ENCODE measurements around the gene NIPAL3.
"Not testable (repeated sequence)": the region's sequence is repeated elsewhere in the genome, so short reads cannot be mapped to it uniquely, and the experiment has no call there.

The NIPAL3 gene

DNA sequence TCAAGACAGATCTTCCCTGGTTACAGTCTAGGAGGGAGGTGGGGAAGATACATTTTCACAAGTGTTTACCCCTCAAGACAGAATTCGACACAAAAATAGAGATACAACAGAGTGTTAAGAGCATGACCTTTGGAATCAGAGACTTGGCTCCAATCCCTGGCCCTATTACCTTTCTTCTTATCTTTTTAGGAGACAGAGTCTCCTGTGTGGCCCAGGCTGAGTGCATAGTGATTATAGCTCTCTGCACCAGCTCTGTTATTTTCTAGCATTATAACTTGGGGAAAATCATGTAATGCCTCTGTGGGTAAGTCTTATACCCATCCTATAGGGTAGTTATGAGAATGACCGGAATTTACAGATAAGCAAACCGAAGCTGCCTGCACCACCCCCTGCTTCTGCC lies 9.8 kb downstream of the NIPAL3 start:
- no peak for DNase-seq

DNA sequence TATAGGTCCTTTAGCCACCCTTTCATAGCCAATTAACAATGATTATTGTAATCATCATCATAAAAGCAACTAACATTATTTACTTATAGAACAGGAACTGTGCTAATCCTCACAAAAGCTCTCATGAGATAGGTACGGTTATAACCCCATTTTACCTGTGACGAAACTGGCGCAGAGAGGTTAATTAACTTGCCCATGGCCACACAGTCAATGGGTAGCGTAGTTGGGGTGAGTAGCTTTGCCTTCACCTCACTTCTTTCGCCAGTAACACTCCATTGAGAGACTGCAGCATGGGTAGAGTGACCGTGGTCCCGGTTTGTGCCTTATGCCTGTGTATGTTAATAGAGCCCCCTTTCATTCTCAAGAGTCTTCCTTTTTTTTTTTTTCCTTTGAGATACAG lies 10.3 kb downstream of the NIPAL3 start:
- DNase-seq = no peak

DNA sequence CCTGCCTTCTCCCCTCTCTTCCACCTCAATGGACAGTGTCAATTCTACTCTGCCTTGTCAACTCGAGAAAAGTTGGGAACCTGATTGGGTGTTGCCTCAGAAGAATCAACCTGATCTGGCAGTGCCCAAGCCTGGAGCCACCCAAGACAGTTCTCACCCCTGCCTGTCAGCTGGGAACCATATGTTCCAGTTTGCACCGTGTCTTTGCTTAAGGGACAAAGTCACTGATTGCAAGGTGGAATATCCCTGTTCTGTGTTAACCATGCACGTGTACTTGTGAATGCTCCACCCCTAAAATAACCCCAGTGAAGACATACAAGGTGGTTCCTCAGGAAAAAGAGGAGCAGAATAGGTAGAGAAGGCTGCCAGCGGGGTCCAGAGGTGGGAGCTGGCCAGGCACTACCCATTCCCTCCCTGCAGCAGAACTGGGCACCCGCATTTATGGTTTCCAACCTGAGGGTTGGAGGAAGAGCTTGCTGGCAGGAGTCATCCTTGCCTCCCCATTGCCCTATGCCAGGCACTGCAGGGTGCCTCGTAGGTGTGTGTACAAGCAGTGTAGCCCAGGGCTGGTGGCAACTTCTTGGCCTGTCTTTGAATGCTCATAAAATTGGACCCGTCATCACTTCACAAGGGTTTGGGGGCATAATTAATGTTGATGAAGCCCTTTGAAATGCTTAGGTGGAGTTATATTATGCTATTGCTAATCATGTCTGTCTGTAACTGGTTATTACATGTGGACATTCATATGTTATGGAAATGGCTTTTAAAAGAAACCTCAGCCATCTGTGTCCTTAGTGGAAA lies 11.3 kb downstream of the NIPAL3 start:
- no peak for DNase-seq

DNA sequence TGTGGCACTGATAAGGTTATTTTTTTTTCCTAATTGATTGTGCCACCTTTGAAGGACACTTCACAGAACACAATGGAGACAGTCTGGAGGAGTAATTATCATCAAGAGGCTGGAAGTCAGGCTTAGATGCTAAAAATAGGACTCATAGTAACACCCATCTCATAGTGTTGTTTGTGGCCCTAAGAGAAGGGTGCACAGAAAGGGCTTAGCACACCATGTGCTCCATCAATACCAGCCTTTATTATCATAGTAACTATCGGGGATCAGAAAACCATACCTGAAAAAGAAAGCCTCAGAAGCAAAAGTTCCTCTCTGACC lies 11.9 kb downstream of the NIPAL3 start:
- DNase-seq = no peak

DNA sequence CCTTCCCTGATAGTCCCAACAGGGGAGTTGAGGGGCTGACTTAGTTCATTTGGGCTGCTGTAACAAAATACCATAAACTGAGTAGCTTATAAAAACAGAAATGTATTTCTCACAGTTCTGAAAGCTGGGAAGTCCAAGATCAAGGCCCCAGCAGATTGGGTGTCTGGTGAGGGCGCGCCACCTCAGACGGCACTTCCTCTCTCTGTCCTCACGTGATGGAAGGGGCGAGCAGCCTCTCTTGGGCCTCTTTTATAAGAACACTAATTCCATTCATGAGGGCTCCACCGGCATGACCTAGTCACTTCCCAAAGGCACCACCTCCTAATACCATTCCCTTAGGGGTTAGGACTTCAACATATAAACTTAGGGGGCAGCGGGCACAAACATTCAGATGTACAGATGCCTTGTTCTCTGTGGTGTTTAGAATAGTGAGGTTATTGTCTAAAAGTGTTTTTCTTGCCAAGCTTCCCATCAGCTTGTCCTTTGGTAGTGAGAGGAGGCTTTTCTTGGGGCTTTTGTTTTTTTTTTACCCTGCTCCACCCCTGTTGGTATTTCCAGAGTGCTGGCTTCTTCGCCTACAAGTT lies 20.3 kb downstream of the NIPAL3 start:
- DNase-seq = no peak

DNA sequence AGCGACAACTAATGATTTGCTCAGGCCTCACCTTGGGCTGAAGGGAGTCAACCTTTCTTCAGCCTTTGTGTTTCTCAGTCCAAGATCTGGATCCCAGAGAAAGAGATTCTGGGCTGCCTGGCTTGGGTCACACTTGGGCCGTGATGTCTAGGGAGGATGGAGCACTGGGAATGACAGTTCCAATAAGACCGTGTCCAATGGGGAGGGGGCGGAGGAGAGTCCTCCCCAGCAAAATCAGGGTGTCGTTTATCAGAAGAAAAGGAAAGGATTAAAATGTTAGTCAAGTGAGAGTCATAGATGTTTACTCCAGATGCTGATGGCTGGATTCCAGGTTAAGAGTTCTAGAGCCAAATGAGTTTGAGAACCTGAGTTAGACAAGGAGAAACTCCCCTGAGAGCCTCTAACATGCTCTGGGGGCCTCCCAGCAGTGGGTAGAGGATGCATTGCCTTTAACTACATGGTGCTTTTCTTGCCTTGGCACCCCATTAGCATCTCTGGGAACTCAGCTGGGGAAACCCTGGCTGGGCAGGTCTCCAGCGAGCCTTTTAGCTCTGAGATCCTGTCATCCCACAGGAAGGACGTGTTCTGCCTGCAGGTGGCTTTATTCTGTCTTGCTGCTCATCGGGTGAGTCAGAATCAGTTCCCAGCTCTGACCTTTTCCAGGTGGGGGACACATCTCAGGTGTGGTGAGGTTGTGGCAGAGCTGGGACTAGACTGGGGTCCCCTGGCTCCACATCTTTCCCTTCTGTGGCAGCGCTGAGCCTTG lies 22.2 kb downstream of the NIPAL3 start:
- DNase-seq = no peak

DNA sequence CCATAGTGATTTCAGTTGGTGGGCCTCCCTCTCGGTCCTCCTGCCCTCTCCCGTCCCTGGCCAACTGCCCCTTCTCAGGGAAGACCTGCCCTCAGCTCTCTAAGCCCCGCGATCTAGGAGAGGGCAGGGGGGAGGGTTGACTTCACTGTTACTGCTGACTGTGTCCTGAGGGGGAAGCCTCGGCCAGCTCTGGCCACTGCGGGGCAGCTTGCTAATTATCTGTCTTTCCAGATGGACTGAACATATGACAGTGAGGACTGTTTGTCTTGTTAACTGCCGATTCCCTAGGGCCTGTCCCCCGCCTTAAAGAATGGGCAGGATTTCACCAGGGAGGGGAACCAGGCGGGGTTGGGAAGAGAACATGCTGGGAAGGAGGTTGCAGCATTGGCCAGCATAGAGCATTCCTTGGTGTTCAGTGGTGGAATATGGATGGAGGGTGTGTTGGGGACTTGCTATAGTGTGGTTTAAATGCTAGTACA lies 22.9 kb downstream of the NIPAL3 start:
- no peak for DNase-seq

DNA sequence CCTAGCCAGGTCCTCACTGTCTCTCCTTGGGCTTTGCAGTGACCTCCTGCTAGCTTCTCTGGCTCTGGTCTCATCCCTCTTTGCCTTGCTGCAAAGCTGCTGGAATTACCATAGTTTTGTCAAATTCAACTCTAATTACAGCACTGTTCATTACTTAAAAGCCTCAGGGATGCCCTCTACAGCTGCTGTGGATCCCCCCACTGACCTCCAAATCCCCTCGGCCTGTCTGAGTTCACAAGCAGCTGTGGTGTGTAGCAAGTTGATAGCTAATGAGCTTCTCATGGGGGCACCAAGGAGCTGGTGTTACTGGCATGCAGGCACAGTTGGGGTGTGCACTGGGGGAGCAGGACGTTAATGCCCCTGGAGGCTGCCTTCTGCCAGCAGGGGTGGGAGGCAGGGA lies 24.8 kb downstream of the NIPAL3 start:
- no peak for DNase-seq

DNA sequence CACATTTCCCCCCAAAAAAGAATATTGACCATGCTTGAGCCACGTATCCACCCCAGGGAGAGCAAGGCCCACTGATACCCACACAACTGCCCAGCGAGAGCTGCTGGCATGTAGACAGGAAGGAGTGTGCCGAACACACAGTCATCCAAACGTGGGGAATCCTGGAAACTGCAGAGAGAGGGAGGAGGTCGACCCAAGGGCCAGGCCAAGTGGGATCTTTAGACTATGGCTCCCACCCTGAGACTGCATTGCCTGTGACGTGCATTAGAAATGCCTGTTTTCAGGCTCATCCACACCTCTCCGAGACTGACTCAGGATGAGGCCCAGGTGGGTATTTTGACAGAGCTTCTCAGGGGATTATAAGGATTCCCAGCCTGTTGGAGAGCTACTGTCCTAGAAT lies 25.9 kb downstream of the NIPAL3 start:
- no peak for DNase-seq

DNA sequence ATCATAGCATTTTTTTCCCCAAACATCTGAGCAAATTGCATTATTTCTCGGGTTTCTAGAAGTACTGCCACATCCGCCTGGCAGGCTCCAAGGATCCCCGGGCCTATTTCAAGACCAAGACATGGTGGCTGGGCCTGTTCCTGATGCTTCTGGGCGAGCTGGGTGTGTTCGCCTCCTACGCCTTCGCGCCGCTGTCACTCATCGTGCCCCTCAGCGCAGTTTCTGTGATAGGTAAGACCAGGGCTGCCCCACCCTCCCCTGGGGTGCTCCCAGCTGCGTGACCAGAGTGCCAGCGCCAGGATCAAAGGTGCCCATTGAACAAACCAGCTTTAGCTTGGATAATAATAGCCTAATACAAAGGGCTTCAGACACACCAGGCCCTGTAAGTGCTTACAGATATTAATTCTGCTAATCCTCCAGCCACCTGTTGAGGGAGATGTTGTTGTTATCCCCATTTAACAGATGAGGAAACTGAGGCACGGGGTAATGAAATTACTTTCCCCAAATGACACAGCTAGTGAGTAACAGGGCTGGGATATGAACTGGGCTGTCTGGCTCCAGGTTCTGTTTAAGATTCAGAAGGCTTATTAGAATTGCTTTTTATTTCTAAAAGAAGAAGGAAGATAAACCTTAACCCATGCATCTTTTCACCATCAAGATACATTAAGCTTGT lies 26.5 kb downstream of the NIPAL3 start:
- no peak for DNase-seq

DNA sequence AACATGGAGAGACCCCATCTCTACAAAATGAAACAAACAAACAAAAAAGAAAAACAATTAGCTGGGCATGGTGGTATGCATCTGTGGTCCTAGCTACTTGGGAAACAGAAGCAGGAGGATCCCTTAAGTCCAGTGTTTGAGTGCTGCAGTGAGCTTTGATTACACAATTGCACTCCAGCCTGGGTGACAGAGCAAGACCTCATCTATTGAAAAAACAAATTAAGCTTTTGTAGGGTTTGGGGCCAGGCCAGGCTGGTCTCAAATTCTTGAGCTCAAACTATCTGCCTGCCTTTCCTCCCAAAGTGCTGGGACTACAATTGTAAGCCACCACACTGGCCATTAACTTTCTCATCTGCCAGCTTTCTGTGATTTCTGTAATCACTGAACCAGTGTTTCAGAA lies 27.2 kb downstream of the NIPAL3 start:
- DNase-seq = no peak

DNA sequence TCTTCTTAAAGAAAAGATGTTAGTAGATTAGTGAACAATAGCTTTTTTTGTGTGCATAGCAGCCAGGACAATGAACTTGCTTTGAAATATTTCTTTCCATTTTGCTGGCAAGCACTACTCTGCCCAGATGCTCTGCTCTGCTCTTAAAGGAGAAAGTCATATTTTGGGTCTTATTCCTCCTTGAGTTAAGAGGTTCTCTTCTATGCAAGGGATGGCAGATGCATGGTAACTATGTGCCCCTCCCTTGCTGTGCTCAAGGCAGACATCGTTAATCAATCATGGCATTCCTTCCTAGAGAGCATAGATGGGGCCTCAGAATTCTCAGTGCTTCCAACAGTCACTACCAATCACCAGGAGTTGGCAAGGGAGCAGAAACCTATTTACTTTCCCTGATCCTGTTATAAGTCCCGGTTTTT lies 27.6 kb downstream of the NIPAL3 start:
- no peak for DNase-seq

DNA sequence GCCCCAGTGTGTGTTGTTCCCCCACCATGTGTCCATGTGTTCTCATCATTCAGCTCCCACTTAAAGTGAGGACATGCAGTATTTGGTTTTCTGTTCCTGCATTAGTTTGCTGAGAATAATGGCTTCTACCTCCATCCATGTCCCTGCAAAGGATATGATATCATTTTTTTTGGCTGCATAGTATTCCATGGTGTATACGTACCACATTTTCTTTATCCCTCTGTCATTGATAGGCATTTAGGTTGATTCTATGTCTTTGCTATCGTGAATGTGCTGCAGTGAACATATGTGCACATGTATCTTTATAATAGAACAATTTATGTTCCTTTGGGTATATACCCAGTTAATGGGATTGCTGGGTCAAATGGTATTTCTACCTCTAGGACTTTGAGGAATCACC lies 30.8 kb downstream of the NIPAL3 start:
- not testable (repeated sequence) for DNase-seq

DNA sequence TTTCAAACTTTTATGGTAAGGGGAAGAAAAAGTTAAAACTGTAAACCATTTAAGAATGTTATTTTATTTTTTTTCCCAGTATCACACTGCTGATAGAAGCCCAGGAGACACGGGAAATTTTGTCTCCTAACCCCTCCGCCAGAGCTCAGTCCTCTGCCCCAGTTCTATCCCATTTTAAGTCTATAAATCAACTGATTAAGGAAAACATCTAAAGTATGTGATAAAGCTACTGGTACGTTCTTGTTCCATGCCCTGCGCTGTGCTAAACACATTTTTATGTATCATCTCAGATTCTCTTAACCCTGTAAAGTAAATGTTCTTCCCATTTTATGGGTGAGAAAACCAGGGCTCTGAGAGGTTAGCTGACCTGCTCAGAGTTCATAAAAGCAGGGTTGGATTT lies 34.7 kb downstream of the NIPAL3 start:
- no peak for DNase-seq

DNA sequence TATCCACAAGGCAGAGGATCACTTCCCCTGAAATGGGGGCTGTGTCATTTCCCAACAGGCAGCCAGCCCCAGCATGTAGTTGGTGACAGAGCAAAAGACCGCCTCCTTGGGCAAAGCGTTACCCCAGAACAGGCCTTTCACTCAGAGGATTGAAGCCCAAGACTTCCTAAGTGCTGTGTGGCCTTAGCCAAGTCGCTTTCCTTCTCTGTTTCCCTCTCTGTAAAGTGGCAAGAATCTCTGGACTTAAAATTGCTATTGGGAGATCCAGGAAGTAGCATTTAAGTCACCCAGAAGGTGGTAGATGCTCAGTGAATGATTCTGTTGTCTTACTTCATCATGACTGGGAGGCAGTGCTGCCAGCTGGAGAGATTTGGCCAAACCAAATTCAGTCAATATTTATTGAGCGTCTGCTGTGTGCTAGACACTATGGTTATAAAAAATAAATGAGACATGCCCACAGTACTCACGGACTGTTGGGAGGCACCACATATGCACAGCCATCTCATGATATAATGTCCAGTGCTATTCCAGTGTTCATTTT lies 35.3 kb downstream of the NIPAL3 start:
- DNase-seq = no peak

DNA sequence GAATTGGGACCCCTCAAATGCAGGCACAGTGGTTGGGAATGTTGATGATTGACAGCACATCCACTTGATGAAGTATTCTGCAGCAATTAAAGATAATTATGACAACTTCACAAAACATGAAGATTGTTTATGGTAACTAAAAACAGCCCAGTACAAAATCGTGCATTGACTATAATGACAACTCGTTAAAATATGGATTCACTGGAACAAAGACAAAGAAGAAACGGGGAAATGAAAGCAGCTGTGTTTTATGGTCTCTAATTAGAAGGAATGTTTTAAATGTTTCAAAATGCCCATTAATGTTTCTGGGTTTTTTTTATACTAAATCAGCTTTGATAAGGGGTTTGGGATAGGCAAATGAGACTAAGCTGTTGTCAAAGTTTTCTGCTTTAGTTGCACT lies 36.1 kb downstream of the NIPAL3 start:
- no peak for DNase-seq

DNA sequence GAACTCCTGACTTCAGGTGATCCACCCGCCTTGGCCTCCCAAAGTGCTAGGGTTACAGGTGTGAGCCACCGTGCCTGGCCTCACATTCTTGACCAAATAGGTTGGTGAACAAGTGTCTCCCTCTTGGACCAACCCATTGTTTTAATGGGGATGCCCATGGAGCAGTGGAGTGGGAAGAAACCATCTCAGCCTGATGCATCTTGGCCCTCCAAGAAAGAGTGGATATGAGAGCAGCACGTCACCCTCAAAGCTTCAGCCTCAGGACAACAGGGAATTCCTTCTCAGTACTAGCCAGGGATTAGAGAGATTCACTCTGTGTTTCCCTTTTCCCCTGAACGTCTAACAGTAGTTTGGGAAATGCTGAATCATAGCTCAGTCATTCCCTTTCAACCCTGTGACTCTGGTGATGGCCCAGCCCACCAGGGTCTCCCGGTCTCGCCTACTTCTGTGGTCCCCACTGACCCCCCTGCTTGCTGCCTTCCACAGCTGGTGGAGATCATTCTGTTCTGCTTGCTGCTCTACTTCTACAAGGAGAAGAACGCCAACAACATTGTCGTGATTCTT lies 37.4 kb downstream of the NIPAL3 start:
- no peak for DNase-seq

DNA sequence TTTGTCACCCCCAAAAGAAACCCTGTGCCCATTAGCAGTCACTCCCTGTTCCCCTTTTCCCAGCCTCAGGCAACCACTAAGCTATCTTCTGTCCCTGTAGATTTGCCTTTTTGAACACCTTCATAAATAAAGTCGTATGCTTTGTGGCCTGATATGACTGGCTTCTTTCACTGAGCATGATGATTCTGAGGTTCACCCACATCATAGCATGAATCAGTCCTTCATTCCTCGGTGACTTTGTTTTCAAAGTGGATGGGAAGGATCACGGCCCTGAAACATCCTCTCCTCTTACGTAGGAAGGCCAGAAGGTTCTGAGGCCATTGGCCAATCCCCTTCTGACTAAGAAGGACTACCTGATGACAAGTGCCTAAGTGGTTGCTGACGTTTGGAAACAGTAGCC lies 39.1 kb downstream of the NIPAL3 start:
- no peak for DNase-seq

DNA sequence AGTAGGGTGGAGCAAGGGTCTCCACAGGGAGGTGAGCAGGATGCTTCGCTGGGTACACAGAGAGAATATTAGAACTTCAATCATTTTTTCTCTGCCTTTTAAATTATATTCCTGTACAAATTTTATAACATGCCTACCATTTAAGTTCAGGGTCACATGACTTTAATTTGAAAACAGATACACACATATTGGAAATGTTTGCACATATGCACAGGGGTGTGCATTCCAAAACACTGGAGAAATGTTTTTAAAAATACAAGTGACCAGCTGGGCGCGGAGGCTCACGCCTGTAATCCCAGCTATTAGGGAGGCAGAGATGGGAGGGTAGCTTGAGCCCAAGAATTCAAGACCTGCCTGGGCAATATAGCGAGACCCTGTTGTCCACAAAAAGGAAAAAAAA lies 39.7 kb downstream of the NIPAL3 start:
- DNase-seq = no peak

DNA sequence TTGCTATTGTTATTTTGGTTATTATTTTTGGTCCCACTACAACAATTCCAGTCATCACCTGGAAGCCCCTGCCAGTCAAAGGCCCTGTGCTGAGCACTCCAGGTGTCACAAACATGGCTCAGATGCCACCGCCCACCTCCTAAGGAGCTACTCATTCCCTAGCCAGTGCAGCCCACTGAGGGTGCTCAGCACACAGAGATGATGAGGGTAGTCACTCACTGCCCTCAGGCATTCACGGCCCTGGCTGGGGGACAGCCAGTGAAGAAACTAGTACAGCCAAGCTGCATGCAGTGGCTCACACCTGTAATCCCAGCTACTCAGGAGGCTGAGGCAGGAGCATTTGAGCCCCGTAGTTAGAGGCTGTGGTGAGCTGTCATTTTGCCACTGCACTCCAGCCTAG lies 42.3 kb downstream of the NIPAL3 start:
- DNase-seq = no peak

DNA sequence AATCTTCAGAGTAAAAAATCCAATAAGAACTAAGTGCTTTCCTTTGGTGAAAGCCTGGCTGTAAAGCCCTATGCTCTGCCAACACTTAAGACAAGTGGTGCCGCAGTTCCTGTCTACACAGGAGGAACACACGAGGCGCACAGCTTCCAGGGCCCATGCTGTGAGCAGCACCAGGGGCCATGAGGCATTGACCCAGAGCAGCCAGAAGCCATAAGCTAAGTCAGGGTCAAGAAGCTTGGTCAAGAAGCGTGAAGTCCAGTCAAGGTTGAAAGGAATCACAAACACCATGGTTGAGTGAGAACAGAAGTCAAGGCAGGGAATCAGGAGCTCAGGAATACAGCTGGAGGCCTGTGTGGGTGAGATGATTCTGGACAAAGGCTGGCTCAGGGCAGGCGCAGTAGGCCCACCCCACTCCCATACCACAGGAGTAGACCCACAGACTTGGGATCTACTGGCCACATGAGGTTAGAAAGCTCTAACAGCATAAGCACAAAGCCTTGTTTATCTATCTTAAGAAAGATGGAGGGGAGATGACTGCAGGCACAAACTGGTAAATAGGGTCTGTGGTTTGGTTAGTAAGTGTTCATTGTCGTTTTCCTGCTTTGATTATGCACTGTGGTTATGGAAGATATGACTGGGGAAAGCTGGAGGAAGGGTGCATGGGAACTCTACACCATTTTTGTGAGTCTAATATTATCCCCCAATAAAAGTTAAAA lies 44.1 kb downstream of the NIPAL3 start:
- DNase-seq = no peak

DNA sequence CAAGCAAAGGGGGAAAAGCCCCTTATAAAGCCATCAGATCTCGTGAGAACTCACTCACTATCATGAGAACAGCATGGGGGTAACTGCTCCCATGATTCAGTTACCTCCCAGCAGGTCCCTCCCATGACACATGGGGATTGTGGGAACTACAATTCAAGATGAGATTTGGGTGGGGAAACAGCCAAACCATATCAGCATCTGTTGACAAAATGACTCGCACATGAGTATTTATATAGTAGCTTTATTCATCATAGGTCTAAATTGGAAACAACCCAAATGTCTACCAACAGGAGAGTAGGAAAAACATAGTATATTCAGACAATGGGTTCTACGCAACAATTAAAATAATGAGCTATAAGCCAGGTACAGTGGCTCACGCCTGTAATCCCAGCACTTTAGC lies 46.5 kb downstream of the NIPAL3 start:
- DNase-seq = not testable (repeated sequence)
